GM18505 (cell line): ENCODE measurements around the gene PIGQ.
A peak's percentile ranks its signal among the peaks of the same experiment; 100 is the strongest.

ENCODE experiments used
- ATAC-seq: cut with Tn5 transposase; IDR thresholded peaks from one replicate; pipeline ENCODE4 v1.9.1; 2021; ENCODE audit not compliant: unreplicated experiment
- POLR2A ChIP-seq: IDR thresholded peaks from 4 replicates; pipeline ENCODE4 v1.6.1; 2011; ENCODE audit warnings: borderline replicate concordance; ENCODE audit not compliant: insufficient read depth, insufficient read length; ENCODE audit errors: extremely low read depth

PIGQ gene

DNA sequence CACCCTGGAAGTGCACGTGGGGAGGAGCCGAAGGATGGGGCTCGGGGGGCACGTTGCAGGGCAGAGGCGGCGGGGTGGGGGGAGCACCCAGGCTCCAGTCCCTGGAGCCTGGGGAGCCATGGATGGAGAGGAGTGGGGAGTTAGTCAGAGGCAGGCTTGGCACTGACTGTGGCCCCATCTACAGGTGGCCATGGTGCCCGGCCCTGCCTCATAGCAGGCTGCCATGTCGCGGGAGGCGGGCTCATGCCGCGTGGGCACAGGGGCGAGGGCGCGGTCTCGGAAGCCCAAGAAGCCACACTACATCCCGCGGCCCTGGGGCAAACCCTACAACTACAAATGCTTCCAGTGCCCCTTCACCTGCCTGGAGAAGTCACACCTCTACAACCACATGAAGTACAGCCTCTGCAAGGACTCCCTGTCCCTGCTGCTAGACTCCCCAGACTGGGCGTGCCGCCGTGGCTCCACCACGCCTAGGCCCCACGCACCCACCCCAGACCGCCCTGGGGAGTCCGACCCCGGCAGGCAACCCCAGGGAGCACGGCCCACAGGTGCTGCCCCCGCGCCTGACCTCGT, 6.6 kb upstream of the PIGQ start:
- no peak for ATAC-seq
- TF ChIP-seq POLR2A: no peak

GRCh38 chr16:564690-565418, 4.9 kb upstream of the PIGQ start:
- TF ChIP-seq POLR2A: no peak
- no peak for ATAC-seq

GRCh38 chr16:565419-566330, 4.1 kb upstream of the PIGQ start:
- TF ChIP-seq POLR2A: no peak
- no peak for ATAC-seq

DNA sequence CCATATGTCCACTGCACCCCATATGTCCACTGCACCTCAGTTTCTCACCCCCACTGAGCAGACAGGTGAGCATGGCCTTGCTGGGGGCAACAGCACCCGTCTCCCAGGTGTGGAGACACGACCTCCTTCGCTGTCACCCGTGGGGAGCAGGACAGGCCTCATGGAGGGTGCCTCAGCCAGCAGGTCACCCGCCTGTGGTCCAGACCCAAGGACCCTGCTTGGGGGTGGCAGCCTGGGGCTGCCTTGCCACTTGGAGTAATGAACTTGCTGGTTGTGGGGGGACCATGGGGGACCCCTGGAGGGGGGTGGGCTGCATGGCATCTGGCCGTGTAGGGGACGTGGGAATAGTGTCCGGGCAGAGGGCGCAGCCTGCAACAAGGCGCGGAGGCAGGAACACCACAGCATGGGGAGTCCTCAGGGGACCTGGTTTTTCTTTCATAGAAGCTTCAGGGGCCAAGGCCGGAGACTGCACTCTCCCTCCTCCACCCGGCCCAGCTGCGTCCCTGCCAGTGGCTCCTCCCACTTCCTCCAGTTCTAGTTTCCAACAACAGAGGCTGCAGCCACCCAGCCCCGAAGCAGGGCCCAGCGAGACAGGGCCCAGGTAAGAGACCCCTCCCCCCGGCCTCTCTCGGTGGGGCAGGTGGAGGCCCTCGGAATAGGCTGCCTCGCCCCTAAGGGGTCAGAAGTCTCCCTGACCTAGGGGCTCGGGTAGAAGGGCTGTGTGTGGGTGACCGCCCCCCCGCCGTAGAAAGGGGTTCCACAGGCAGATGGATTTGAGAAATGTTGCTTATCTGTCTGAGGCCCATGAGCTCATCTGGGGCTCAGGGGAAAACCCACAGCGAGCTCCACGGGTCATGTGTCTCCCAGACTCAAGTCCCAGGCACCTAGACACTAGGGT, 3.0 kb upstream of the PIGQ start, which contains the start of gene NHLRC4:
TSS of gene NHLRC4 (plus strand) at position 531 of the 898 bp plus-strand sequence. CDS start 1,043 bp downstream, outside the sequence.
- TF ChIP-seq POLR2A: peak; percentile 42
- ATAC-seq: no peak

DNA sequence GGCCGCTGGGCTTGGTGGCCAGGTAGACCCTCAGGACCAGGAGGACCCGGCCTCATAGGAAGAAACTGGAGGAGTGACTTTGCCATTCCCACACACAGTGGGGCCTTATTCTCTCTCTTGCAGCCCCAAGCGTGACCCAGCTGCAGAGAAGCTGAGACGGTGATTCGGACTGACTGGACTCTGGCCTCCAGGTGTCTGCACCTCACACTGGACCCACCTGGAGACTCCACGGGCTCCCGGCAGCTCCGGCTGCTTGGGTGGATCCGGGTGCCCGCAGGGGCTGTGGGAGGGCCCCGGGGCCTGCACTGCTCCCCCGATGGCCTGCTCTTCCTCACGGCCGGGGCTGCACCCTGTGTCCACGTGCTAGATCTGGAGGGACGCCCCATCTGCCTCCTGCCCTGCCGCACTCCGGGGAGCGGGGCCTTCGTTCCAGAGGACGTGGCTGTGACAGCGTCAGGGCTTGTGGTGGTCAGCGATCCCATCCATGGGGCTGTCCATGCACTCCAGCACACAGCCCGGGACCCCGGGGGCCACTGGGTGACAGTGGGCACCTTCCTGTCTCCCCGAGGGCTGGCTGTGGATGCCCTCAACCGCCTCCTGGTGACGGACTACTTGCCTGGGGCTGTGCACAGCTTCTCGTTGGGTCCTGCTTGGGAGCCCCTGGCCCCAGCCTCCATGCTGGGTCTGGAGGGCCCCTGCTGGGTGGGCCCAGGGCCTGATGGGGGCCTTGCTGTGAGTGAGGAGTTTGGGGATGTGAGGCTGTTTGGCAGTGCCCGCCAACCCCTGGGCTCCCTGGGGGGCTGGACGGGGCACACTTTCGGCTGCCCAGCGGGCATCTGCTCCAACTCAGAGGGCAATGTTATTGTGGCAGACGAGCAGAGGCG, 2.2 kb upstream of the PIGQ start:
- no peak for TF ChIP-seq POLR2A
- ATAC-seq: no peak

- no peak for TF ChIP-seq POLR2A
- no peak for ATAC-seq
These were observed 1.1 kb upstream of the PIGQ start for GRCh38 chr16:568401-569258.

DNA sequence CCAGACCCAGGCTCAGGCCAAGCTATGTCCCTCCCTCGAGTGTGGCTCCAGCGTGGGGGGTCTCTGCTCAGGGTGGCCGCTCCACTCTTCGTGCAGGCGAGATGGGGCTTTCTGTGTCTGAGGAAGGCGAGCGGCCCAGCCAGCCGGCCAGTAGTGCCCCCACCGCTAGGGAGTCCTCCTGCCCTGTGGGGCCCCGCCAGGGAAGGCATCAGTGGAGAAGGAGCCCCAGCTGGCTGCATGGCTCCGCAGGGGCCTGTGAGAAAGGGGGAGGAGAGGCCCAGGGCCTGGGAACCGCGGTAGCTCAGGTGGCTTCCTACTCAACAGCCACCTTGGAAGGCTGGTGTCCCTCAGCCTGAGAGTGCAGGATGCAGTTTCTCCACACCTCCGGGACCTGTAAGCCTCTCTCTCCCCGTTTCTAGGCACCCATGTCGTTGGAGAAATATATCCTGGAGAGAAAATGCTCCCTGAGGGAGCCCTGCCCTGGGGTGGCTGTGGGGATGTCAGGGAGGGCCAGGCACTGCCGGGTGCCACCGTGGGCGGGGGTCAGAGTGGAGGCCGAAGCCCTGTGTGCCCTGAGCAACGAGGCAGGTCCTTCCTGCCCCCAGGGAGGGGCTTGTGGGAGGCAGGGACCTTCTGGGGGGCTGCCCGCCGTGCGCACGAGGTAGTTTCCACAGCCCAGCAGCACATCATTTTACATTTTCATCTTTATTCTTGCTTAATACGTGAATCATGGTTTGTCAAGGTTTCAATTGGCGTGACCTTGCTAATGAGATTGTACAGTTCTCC, 3.3 kb downstream of the PIGQ start:
- no peak for ATAC-seq
- TF ChIP-seq POLR2A: no peak

GRCh38 chr16:574021-574760, 4.4 kb downstream of the PIGQ start:
- TF ChIP-seq POLR2A: no peak
- ATAC-seq: no peak

GRCh38 chr16:575354-576196, 5.8 kb downstream of the PIGQ start:
- no peak for ATAC-seq
- no peak for TF ChIP-seq POLR2A
